HPDE6-E6E7 (cell line): ENCODE measurements around the gene SDK2.
"Not testable (repeated sequence)": the region's sequence is repeated elsewhere in the genome, so short reads cannot be mapped to it uniquely, and the experiment has no call there.

ENCODE experiments used
- DNase-seq: peaks from one replicate; pipeline ENCODE4 v3.0.0; 2011; ENCODE audit warnings: missing footprints; ENCODE audit errors: extremely low spot score

The SDK2 gene

DNA sequence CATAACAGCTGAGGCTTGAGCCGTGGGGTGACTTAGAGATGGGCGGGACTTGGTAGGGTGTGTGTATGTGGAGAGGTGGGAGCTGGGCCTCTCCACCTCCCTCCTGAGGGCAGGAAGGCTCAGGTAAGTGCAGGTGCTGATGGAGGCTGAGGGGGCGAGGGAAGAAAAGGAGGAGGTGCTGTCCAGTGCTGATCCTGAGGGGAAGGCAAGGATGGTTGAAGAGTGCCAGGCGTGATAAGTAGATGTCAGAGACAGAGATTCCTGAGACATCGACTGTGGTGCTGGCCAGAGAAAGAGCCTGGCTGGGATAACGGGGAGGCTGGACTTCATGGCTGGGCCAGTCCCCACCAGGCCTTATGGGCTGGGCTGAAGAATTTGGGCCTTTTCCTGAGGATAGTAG, 159.1 kb downstream of the SDK2 start:
- DNase-seq, result no peak

DNA sequence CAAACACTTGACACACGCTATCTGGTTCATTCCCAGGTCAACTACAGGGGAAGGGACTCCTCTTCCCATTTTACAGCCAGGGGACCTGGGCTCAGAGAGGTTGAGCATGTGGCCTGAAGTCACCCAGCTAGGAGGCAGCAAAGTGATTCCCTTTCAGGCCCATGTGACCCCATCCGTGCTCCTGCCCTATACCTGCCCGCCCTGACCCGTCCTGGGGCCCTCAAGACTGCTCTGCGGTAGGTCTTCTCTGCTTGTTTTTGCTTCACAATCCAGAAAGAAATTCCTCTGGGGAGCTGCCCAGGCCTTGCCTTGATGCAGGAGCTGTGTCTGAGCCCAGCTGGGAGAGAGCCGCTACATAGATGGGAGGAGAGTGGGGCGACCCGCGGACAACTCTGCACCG, 161.4 kb downstream of the SDK2 start:
- no peak for DNase-seq

DNA sequence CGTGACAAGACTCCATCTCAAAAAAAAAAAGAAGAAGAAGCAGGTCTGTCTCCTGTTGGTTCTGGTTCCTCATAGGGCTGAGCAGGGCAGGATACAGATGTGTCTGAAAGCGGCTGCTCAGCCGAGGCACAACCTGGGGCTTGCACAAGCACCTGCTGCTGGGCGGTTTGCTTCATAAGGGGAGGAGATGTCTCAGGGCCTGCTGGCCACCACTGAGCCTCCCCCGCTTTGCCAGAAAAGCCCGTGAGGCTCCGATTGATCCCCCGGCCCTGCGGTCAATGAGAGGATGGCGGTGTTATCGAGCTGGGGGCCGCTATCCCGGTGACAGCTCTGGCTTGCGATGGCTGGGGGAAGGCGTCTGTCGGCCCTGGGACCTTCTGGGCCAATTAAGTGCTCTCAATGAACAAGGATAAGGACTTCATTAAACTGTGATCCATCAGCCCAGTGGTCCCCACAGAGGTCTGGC, 162.0 kb downstream of the SDK2 start:
- DNase-seq, result no peak

DNA sequence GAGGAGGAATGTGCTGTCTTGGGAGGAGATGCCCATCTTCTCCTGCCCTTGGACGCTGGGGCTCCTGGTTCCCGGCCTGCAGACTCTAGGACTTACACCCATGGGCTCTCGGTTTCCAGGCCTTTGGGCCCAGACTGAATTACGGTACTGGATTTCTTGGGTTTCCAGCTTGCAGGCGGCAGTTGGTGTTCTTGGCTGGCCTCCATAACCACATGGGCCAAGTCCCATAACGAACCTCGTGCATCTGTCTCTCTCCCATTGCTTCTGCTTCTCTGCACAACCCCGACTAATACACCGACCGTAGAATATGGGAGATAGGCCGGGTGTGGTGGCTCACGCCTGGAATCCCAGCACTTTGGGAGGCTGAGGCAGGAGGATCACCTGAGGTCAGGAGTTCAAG, 162.6 kb downstream of the SDK2 start:
- no peak for DNase-seq

DNA sequence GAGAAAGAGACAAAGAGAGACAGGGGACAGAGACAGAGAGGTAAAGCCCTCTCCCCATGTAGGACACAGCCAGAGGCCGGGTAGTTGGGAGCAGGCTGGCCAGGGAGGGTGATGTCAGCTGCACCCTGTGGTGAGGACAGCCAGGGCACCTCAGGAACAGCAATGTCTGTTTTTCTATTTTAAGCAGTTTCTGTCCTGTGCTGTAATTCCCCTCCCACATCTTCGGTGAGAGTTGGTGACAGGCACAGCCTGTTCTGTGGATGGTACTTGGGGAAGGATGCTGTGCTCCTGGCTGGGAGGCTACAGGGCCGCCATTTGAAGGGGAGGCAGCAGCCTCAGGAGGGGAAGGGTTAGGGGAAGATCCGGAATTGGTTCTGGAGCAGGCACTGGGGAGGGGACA, 163.5 kb downstream of the SDK2 start:
- no peak for DNase-seq

DNA sequence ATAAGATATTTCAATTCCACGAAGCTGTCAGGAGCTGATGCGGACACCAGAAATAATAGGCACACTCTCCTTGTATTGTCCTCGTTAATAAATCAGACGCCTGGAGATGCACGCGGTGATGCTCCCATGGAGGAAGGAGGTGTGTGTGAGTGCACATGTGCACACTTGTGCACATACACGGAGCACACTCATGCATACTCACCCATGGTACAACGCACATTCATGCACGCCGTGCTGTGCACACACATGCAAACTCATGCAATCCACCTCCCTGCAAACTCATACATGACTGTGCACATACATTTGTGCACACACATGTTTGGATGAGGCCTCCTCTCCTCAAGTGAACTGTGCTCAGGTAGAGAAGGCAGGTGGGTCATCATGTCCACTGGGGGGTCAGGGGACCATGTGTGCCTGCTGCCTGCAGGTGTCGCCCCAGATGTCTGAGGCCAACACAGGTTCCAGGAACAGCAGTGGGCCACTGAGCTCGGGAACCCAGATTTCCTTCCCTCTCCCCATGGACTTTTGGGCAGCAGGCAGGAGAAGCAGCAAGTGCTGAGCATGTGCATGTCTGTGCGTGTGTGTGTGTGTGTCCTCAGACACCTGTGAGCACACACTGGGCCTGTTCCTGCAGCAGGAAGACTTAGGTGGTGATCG, 165.3 kb downstream of the SDK2 start:
- DNase-seq, result no peak

DNA sequence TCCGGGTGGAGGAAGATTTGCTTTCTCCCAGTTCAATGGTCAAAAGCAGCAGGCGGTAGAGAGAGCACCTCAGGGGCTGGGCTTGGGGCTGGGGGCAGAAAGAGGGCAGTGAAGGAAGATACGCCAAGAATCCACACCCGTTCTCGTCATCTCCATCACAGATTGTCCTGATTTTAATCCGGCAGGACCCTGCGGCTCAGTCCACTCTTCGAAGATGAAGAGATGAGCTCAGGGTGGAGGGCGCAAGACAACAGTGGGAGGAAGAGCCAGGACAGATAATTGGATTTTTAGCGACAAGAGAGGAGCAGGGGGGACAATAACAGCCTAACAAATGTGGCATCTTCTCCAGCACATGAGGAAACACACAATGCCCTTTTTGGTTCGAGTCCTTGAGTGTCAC, 165.9 kb downstream of the SDK2 start:
- DNase-seq, result no peak

DNA sequence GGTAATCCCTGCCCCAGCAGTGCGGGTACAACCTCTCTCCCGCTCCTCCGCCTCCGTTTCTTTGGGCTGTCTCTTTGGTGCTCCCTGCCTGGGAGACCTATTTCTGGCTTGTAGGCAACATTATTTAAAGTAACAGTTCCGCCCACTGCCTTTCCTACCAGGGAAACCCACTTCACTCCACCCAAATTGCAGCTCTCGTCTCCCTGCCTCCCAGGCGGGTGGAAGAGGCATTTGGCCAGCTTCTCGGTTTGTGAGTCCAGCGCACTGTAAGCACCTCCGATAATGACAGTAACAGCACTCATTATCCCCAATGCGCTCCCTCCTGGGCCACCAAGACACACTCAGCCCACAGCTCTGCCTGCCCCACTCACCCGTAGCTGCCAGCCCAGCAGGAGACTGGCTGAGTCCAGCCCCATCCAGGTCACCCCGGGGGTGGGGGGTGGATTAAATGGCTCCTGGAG, 167.3 kb downstream of the SDK2 start:
- no peak for DNase-seq

DNA sequence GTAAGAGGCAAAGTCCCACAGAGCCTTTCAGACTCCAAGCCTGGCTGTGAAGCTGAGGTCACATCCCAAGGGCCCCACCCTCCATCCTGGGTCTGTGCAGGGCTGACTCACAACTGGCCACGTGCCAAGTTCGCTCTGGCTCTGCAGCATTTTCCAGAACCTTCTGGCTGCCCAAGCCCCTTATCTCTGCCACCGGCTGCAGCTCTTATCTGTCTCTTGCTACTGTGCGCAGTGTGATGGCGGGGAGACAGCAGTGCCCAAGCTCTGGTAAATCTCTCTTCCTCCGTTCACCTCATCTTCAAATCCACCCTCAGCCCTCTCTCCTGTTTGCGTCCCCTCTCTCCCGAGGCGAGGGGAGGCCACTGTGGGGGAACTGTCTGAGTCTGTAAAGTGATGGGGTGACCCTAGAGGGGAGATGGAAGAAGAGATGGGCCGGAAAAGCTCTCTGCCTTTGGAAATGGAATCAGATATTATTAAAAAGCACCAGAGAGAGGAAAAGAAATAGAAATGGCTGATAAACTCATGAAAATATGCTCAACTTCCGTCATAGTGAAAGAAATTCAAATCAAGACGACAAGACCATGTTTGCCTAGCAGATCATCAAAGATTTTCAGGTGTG, 169.8 kb downstream of the SDK2 start:
- peak; percentile 58 for DNase-seq

DNA sequence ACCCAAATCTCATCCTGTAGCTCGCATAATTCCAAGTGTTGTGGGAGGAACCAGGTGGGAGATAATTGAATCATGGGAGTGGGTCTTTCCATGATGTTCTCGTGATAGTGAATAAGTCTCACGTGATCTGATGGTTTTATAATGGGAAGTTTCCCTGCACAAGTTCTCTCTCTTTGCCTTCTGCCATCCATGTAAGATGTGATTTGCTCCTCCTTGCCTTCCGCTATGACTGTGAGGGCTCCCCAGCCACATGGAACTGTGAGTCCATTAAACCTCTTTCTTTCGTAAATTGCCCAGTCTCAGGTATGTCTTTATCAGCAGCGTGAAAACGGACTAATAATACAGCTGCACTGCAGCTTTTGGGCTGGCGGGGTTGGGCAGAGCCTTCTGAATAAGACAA, 171.5 kb downstream of the SDK2 start:
- not testable (repeated sequence) for DNase-seq

DNA sequence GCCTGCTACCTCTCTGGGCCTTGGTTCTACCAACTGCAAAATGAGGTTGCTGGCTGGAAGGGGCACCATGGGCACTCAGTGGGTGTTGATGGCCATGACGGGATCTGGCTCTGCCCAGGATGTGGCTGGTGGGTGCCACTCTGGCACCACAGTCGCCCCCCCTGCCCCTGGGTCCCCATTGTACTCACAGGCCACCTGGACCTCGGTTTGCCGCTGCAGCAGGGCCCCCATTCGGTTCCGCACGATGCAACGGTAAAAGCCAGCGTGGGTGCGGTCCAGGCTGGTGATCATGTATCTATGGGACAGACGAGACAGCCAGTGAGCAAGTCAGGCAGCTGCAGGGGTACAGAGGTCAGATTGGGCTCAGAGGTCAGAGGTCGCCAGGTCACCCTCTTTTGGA, 172.3 kb downstream of the SDK2 start:
- no peak for DNase-seq

DNA sequence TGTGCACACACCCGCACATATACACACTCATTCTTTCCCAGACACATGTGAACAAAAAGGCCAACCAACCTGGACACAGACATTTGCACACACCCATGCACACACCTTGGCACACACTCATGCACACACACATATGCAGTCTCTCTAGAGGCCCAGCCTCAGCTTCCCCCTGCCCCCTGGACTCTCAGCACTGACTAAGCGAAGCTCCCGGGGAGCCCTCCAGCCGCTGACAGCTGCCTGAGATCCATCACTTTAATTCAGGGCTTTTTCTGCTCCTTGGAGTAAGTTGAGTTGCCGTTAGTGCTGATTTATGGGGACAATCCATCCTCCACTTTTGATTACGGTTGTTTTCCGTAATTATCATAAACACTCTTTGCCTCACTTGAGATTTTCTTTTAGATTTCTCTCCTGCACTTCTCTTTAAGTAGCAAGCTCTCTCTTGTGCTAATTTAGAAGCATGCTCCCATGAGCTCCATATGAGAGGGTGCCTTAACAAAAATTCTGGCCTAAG, 173.9 kb downstream of the SDK2 start:
- no peak for DNase-seq

DNA sequence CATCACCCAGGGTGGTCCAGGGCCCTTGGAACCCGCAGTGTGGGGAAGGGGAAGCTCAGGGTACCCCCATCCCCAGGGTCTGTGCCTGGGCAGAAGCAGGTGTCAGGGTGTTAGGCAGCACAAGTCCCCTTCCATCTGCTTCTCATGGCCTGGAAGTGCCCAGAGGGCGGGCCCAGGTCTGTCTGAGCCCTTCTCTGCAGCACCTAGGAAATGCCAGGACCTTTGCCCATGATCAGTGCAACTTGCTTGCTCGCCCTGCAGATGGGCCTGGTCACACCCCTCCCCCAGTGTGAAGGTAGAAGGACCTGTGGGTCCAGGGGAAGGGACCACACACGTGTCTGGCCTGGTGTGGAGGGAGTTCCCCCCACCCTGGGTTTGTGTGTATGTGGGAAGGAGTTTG, 174.9 kb downstream of the SDK2 start:
- DNase-seq, result no peak

DNA sequence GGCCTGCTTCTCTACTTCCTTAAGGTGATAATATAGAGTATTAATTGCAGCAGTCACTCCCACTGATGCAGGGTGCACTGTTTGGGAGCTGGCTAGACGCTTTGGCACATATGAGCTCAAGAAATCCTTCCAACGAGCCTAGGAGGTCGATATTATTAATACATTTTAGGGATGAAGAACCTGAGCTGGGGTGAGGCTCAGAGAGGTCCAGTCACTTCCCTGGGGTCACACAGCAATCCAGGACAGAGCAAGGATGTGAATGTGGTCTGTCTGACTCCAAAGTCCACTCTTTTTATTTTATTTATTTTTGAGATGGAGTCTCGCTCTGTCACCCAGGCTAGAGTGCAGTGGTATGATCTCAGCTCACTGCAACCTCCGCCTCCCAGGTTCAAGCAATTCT, 176.0 kb downstream of the SDK2 start:
- no peak for DNase-seq

DNA sequence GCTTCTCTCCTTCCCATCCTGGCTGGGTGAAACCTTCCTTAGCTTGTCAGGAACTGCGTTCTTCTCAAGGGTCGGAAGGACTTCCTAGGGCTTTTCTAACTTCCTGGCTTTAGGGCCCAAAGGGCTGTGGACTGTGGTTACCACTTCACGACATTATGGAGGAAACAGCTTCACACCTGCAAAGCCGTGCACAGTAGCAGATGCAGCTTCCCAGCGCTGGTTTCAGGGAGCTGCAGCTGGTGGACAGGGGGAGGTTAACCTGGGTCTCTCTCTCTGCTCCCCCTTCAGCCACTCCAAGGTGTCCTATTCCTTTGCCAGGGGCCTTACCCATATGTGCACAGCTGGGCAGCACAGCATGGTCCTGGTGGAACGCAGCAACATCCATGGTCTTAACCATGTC, 176.6 kb downstream of the SDK2 start:
- DNase-seq, result no peak

DNA sequence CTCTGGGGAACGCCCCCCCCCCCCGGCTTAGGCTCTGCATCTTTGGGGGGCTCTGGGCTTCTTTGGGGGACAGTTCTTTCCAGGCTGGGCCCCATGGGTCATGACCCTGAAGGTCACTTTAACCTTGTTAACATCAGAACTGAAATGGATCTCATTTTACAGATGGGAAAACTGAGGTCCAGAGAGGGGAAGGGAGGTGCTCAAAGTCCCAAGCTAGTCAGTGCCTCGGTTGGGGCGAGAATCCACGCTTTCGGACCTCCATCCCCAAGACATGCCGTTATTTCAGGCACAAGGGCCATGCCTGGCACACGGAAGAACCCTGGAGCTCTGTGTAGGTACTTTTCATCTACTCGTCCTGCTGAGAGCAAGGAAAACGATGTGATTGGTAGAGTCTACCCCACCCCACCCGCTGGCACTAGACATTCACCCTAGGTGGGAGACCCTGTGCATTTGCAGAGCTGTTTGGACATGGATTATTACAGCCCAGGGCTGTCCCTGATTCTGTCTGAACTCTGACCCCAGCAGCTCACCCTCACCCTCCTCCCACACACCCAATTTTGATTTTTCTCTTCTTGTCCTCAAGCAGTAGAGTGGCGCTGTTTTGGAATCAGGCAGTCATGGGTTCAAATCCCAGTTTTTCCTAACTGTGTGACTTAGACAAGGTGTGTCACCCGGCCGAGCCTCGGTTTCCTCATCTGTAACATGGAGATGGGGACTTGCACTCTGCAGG, 177.4 kb downstream of the SDK2 start:
- DNase-seq, result no peak

DNA sequence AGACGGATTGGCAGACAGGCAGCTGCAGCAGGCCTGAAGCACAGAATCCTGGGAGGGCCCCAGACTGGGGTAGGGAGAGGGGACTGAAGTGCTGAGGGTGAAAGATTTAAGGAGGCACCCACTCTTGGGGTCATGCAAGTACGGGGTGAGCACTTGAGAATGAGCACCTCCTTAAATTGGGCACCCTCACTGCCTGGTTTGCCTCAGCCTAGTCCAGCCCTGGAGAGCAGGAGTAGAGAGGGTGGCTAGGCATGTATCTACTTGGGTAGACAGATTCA, 178.4 kb downstream of the SDK2 start:
- no peak for DNase-seq

DNA sequence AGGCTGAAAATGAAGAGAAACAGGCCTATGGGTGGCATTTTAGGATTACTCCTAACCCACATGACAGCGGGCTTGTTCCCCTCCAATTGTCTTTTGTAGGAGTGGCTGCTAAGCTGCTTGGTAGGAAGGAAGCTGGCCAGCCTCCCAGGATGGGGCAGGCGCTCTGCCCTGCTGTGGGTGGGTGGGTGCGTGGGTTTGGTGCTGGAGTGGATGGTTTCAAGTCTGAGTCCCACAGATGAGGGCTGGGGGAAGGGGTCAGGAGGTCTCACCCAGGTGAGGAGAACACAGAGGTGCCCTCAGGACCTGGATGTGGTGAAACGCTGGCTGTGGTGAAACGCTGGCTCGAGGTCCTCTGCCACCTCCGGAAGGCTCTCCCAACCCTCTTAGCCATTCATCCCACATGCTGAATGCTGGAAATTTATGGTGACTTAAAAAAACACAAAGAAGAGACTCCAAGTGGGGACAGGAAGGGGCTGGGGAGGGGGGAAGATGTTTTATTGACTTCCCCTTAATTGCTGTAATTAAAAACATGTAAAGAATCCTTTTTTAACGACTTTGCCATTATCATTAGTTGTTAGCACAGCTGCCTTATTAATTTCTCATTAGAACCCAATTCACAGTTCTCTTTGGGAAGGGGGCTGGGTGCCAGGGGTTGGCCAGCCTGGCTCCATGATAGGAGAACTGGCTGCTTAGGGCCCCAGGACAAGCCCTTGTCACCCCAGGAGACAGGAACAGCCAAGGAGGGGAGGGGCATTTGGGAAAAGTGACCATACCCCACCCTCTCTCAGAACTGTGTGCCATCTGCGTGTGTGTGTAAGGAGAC, 178.9 kb downstream of the SDK2 start:
- DNase-seq, result no peak

DNA sequence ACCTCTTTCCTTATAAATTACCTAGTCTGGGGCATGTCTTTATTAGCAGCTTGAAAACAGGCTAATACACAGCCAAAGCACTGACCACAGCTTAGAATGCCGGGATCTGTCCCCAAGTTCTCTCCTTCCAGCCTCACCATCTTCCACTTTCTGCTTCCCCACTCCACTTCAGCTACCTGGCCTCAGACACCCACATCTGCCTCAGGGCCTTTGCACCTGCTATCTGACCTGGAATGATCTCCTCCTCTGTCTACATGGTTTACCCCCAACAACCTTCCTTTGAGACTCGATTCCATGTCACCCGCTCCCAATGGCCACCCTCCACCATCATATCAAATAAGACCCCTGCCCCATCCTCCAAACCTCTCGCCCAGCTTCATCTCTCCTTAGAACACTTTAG, 179.8 kb downstream of the SDK2 start:
- DNase-seq, result no peak

DNA sequence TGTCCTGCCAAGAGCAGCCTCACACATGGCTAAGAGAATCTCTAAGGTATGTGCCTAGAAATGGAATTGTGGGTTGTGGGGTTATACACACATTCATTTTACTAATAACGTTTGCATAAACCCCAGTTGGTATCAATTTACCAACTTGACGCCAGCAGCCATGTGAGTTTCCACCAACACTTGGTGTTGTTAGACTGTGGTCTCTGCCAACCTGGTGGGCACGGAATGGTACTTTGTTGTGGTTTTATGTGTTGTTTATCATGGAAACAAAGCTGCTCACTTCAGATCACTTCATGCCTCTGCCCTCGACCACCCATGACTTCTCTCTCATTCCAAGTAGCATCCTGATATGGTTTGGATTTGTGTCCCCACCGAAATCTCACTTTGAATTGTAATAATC, 180.4 kb downstream of the SDK2 start:
- DNase-seq, result no peak

DNA sequence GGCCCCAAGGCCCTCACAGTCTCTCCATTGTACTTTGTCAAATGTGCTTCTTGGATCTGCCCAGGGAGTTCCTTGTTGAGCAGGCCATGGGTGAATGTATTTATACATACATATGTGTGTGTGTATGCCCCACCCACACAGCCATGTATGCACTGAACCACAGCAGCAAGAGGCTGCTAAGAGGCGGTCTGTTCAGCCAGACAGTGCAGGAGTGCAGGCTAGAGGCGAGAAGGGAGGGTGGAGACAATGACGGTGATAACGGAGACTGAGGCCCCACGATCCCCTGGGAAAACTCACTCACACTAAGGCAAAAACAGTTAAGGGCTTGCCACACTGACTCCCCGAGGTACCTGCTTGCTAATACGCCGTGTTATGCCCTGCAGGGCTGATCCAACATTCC, 181.4 kb downstream of the SDK2 start:
- DNase-seq, result no peak

DNA sequence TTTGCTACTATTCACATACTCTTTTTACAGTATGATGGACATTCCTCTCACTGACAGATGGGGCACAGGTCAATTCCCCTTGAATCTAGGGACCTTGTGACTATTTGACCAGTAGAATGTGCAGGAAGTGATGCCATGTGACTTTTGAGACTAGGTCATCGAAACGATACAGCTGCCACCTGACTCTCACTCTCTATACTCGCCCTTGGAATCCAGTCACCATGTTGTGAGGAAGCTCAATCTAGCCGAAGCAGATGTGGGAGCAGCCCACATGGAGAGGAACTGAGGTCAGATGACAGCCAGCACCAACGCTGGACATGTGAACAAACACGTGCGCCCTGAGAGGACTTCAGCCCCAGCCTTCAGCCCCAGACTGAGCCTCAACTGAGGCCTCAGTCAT, 184.3 kb downstream of the SDK2 start:
- DNase-seq, result no peak
